GM21390 (cell line): ENCODE results near the gene UVRAG.

Experiments
- ATAC-seq: cut with Tn5 transposase; IDR thresholded peaks from one replicate; pipeline ENCODE4 v1.9.1; 2021; ENCODE audit not compliant: unreplicated experiment

The UVRAG gene

DNA sequence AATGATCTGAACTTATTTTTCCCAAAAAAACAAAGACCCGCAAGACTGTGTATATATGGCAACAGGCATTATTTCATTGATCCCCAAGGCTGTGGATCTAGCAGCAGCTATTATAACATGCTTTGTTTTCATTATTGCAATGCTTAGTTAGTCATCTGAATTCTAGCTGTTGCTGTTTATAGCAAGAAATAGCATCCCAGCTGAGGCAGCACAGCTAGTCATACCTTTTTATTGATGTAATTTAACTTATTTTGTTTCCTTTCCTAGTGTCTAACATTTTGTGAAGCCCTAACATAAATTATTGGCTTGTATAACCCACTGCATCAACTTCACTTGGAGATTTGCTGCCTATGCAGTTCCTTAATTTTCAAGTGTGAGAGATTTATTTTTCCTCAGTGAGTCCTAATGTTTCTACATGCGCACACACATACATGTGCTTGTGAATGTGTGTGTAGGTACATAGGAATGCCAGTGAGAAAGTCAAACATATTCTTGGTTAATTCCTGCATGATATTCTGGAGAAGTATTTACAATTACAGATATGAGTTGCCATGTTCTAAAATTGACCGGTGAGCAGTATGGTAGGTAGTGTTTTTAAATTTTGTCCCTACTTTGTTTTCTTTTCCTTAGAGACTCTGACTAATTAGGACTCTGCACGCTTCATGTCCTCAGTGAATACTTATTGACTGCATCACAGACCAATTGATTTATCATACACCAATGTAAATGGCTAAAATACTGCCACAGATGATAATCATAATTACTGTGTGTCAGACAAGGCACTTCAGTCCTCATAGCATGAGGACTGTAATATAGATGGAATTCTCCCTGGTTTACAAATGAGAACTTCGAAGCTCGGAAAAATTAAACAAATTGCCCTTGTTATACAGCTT lies 272.0 kb downstream of the UVRAG start:
- no peak for ATAC-seq

DNA sequence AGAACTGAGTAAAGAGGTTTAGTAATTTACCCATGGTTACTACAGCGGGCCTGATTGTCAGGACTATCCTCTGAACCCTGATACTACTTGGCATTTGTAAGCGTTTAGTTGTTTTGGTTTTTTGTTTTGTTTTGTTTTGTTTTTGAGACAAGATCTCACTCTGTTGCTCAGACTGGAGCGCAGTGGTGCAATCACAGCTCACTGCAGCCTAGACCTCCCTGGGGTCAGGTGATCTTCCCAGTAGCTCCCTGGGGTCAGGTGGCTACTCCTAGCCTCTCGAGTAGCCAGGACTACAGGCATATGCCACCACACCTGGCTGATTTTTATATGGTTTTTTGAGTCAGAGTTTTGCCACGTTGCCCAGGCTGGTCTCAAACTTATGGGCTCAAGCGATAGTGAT lies 272.7 kb downstream of the UVRAG start:
- ATAC-seq, result no peak

DNA sequence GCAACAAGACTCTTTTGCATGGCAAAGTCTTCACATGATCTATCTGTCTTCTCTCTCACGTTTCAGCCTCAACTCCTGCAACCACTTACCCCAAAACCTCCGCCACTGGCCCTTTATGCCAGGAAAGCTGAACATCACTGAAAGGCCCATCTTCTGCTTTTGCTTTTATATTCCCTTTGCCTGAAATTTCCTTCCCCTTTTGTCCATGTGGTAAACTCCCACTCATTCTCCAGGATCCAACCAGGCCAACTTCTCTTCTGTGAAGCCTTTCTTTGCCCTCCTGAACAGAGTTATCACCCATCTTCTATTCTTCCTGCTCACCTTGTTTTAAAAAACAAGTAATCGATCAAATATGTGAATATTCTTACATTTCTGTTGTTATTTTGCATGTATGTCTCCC lies 273.5 kb downstream of the UVRAG start:
- ATAC-seq, result no peak

DNA sequence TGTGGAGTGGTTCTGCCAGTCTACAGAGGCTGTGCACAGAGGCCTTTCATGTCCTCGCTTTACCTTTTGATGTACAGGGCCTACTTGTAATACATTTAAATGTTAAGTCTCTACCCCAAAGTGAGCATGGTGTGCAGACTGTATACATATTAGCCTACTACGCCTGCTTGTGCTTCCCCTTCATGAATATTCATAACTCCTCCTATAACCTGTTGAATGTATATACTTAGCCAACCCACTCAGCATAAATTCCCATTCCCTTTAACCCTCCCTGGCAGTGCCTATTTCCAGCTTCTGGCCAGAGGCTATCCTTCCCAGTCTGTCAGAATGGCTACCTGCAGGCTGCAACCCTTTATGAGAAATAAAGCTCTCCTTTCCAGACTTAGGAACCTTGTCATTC lies 275.2 kb downstream of the UVRAG start:
- ATAC-seq, result no peak

DNA sequence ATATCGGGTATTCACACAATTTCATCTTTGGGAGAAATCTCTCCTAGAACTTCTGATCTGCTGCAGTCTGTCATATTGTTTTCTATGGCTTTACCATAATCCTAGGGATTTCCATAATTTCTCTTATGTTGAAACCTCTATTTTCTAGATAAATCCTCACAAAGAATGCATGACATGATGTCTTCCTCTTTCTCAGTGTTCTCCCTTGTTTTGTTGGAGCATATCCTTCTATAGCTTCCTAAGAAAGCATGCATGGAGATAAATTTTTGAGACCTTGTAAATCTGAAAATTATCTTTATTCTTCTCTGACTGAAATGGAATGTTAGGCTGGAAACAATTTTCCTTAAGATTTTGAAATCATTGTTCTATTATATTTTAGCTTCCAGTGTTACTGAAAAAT lies 275.8 kb downstream of the UVRAG start:
- ATAC-seq, result no peak

DNA sequence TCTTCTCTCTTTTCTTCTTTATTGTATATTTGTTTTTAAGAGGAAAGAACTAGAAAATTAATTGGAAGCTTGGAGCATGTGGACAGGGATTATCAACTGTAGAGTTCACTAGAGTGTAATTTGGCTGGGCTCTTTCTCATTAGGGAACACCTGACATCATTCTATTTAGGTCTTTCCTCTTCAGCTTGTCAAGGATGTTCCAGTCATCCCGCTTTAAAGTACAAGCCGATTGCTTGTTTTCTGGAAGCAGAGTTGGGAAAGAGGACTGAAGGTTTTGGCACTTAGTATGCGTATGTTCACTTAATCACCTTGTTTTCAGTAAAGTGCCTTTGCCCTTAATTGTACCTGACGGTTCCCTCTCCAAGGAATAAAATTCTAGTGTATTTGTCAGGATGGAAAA lies 279.7 kb downstream of the UVRAG start:
- ATAC-seq, result no peak

DNA sequence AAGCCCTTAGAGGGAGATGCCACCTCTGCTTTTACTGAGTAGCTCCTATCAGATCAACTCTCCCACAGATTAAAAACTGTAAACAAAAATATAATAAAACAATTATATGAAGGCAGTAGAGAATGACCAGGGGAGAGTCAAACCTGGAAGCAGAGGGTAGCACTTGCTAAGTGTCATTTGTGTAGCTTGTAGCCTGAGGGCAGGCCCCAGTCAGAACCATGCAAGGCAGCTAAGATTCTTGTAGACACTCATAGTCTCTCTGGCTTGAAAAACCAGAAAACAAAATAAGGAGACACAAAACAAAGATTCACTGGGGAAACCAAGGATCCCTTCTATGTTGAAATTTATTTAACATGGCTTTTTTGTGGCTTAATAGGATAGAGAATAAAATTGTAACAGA lies 280.9 kb downstream of the UVRAG start:
- no peak for ATAC-seq

DNA sequence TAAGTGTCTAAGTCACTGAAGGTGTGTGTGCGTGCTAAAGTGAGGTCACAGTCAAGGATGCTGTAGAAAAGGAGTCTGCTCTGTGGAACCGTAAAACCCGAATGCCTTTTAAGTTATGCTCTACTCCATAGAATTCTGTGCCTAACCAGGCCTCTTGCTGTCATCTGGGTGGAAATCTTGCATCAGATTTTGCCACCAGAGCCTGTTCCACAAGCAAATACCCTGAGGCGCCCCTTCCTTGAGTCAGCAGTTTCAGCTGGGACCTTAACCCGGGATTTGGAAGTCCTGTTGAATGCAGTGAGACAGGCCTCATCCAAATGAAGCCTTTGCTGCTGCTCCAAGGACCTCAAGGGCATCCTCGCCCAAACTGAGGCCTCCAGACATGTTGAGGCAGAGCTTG lies 281.5 kb downstream of the UVRAG start:
- ATAC-seq, result no peak

DNA sequence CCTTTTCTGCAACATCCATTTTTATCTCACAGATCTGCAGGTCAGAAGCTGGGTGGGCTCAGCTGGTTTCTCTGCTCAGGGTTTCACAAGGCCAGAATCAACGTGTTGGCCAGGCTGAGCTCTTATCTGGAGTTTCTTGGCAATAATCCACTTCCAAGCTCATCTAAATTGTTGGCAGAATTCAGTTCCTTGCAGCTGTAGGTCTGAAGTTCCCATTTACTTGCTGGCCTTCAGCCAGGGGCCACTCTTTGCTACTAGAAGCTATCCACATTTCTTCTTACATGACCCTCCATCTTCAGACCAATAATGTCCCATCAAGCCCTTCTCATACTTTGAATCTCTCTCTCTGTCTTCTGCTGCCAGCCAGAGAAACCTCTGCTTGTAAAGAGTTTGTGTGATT lies 287.8 kb downstream of the UVRAG start:
- ATAC-seq, result no peak

DNA sequence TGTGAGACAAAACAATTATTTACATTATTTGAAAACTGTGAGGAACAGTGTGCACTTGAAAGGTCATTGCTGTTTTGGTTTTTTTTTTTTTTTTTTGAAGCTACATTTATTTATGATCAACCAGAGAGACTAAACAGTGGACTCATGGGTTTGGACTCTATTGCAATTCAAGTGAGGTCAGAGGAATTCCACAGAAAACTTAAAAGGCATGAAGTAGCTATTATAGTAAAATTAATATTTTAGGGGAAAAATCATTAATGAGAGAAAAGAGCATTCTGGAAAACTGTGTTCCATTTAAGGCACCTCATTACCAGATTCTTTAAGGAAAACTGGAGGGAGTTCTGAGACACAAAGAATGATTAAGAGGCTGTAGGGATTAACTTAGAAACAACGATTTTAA lies 288.4 kb downstream of the UVRAG start:
- no peak for ATAC-seq

DNA sequence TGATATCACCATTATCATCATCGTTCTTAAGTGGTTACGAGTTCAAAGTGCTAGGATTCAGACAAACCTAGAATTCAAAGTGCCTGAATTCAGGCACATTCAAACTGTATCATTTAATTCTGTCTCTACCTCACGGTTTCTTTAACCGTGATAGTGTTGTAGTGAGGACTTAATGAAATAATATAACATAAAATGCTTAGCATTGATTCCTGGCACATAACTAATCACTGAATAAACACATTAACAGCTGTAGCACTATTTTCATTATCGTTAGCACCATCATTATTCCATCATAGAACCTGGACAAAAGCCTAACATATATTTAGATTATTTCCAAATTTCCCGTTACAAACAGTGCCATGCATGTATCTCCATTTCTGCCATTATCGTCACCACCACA lies 289.3 kb downstream of the UVRAG start:
- ATAC-seq, result no peak

DNA sequence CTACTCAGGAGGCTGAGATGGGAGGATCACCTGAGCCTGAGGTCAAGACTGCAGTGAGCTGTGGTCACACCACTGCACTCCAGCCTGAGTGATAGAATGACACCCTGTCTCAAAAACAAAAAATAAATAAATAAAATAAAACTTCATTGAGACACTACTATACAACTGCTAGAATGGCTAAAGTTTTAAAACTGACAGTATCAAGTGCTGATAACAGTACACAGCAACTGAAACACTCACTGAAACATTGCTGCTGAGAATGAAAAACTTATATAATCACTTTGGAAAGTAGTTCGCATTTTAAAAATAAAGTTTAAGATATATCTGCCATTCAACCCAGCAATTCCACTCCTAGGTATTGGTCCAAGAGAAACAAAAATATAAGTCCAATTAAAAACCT lies 290.6 kb downstream of the UVRAG start:
- ATAC-seq, result no peak

DNA sequence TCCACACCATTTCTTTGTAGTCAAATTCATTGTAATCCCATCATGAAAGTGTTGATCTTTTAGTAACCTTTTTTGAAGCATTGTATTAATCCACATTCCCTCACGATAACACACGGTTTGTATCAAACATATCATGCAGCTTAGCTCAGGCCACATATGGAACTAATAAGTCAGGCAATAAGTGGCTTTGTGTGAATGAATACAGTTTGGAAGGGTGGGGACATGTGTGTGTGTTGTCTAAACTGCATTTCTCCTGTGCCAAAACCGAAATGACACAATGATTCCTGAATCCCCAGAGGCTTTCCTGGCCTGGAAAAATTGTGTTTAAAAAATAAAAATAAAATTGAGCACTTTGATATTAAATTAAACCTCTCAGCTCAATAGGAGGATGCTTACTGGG lies 293.0 kb downstream of the UVRAG start:
- ATAC-seq, result no peak

DNA sequence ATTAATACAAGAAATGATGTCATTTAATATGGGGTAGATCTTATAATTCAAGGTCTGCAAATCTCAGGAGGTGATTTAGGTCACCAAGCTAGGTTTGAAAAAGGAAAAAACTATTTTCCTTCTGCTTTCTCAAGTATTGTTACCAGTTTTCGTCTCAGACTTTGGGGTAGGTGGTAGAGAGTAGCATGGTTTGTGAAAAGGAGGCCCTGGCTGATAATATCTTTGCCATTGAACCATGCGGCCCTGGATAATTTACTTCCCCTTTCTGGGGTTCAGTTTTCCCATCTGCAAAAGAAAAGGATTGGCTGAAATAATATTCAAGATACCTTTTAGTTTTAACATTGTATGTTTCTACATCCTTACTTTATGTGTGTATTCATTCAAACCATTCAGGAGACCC lies 299.2 kb downstream of the UVRAG start:
- ATAC-seq, result no peak

DNA sequence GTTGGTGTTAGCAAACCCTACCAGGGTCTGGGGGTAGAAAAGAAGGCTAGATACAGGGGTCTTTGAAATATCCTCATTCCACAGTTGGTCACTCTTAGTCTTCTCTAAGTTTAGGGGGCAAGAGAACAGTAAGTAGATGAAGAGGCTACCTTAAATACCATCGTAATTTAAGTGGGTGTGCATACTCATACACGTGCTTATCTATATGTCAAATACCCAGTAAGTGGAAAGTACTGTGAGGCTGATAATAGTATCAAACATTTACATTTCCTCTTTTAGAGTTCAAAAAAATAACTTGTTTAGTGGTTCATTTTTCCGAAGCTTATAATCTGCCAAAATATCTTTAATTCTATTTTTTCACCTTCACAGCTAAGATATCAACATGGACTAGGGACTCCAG lies 300.5 kb downstream of the UVRAG start:
- ATAC-seq, result no peak

DNA sequence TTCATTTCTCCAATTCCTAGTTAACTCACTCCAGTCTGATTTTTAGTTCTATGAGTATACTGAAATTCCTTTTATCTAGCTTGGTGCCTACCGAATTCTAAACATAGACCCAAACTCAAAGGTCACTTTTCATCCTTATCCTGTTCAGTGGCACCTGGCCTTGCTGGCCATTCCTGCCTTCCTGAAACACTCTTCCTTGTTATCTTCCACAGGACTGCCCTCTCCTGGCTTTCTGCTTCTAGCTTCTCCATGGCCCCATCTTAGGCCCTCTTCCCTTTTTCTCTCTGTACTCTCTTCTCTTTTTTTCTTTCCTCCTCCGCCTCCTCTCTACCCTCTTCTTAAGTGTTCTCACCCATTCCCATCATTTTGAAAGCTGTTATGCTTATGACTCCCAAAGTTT lies 304.0 kb downstream of the UVRAG start:
- no peak for ATAC-seq

DNA sequence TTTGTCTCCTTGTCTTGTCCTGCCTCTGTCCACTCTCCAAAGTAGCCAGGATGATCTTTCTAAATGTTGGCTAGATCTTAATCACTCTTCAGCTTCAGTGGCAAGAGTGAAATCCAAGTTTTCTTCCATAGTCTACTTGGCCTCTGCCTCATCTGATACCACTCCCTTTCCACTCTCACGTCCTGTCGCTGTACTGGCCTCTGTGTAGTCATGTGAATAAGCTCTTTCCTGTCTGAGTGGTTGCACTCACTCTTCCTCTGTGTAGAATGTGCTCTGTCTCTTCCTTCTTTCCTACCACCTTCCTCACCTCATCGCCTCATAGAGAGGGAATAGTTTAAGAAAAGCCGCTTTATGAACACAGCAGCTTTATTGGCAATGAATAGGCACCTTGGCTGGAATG lies 304.8 kb downstream of the UVRAG start:
- ATAC-seq, result no peak

DNA sequence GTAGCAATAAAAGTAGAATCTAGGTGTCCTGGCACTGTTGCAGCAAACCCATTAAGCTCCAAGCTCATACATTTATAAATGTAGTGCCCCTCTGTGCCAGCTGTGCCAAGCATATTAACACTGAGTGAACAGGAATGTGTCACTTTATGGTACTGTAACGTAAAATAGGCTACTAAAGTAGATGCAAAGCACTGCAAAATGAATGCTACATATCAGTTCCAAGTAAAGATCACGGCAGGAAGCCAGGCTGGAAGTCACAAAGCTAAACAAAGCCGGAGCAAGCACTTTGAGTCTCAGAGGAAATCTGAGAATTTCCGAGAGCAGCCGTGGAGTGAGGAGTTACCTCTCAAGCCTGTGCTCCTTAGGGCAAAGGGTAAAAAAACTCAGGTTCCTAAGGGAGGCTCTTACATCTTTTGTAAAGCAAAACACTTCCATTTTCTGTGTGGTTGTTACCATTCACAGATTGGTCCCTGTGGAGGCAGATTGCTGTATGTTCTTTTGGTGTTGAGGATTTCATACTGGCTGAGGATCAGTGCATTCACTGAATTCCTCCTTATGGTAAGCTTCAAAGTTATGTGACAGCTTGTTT lies 305.6 kb downstream of the UVRAG start:
- no peak for ATAC-seq

DNA sequence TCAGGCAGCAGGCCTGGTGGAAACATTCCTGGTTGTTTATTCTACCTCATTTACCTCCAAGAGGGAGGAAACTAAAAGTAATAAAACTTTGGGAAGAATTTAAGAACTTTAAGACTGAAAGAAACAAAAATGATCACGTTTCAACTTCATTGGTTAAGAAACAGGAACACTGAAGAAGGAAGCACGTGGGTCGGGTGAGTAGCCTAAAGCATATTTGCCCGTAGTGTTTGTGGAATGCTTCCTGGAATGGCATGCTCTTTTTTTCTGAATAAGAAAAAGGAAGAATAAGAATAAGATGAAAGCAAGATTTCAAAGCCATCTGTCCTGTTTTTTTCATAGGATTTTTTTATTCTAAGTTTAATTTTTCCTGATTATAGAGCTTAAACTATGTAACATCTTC lies 308.2 kb downstream of the UVRAG start:
- ATAC-seq, result no peak

DNA sequence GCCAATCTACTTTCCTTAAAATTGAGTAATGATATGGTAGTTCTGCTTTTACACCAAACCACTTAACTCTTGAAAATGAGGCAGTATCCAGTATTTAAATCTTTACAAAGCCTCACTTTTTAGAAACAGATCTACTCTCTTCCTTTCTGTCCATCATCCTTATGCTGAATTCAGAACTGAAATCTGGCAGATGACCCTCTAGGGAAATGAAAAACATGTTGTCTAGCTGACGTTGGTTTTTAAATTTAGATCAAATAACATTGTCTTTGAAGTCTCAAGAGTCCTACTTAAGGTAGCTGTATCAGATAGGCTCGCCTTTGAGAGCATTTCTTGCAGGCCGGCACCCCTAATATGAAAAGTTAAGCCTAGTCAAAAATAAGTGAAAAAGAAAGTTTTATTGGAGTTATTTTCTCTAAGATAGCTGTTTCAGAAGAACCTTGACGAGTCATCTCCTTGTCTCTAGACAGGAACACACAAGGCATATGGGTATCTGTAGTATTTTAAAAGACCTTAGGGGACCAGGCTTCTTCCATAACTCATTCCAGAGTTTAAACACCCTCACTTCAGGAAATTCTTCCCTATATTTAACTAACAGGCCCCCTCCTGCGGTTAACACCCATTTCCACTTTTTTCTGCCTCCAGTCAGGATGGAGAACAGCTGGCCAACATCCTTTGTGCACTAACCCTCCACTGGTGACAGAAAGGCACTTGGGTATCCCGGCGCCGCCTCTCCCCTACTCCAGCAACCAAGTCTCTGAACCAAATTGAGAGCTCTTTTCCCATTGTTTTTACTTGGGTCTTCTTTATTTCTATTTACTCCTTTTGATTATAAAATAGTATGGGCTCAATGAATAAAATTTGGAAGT lies 310.1 kb downstream of the UVRAG start:
- ATAC-seq, result peak; percentile 54

DNA sequence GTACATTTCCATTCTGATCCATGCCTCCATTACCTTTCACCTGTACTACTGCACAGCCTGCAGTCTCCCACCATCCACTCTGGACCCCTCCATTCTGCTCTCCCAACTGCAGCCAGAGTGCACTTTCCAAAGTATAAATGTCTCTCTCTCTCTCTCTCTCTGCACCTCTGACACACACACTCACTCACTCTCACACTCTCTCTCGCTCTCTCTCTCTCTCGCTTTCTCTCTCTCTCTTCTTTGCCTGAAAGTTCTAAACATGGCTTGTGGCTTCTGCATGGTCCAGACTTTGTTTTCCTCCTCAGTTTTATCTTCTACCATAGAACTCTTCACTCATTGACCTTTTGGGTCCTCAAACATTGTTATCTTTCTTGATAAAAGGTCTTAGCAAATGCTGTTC lies 314.7 kb downstream of the UVRAG start:
- ATAC-seq, result no peak

DNA sequence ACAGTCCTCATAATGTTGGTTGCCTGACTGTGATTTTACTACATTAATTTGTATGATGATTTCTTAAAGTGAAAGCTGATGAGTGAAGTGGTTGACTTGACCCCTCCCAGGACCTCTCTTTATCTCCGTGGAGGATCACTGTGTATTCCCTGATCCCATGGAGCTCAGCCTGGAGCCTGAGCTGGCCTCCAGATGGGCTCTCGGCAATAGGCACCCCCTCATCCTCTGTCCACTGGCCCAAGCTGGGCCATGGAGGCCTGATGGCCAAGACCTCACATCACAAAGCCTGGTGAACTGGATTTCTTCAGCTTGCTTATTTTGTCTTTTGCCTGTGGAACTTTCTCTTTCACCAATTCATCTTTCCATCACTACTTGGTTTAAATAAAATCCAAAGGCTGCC lies 316.1 kb downstream of the UVRAG start:
- no peak for ATAC-seq
